Vagina (tissue), 2 donors: ENCODE results near the gene C1QTNF4. TPM values are rescaled to one million over a fixed set of nuclear protein-coding genes. Genes with fewer than 3 reads are reported as not detected.
"Not testable (repeated sequence)": the region's sequence is repeated elsewhere in the genome, so short reads cannot be mapped to it uniquely, and the experiment has no call there.

ENCODE experiments used
- DNase-seq, 2 donors: peaks; one replicate each; pipeline ENCODE4 v3.0.0-alpha.2; 2017; ENCODE audit errors: extremely low spot score in 2 of 2
- H3K27ac ChIP-seq: fragments of 200-600 bp; sonication (generic); one replicate; pipeline ENCODE4 v1.5.1; 2019
- H3K27me3 ChIP-seq: fragments of 200-600 bp; sonication (generic); one replicate; pipeline ENCODE4 v1.5.1; 2019
- H3K36me3 ChIP-seq, 2 donors: fragments of 200-600 bp; sonication (generic); one replicate each; pipeline ENCODE4 v1.5.1; 2017 to 2019
- H3K4me1 ChIP-seq: fragments of 200-600 bp; sonication (generic); one replicate; pipeline ENCODE4 v1.5.1; 2019
- H3K4me3 ChIP-seq, 2 donors: fragments of 200-600 bp; sonication (generic); 1 replicate in 1 of 2; 2 replicates in 1 of 2; pipeline ENCODE4 v1.5.1; 2016 to 2019
- H3K9me3 ChIP-seq: fragments of 200-600 bp; sonication (generic); one replicate; pipeline ENCODE4 v1.5.1; 2019
- POLR2A ChIP-seq, 2 donors: fragments of 450-650 bp; IDR thresholded peaks; one replicate each; pipeline ENCODE4 v1.6.1; 2017; ENCODE audit warnings: antibody characterized with exemption in 2 of 2, mild to moderate bottlenecking in 2 of 2, moderate library complexity in 2 of 2
- POLR2AphosphoS5 ChIP-seq, 2 donors: sonication (generic); formaldehyde crosslinking; IDR thresholded peaks; one replicate each; pipeline ENCODE4 v1.9.0; 2017; ENCODE audit warnings: antibody characterized with exemption in 2 of 2, mild to moderate bottlenecking in 2 of 2, low read depth in 1 of 2; ENCODE audit not compliant: insufficient read depth in 1 of 2
- intact Hi-C: fragments of 100-400 bp; cut with DNase I; formaldehyde crosslinking; loops from one replicate; pipeline ENCODE4 v1.15.1; 2023
- total RNA-seq: library from RNA; depleted of rRNA; stranded (reverse); fragments of >200 nt; gene quantifications from one replicate; pipeline ENCODE4 v1.2.3, GENCODE V29; 2016
- TF ChIP-seq, protein P1 (sequence below), 3 experiments: fragments of 450-650 bp in 2 of 3; fragments of 200-600 bp in 1 of 3; sonication (generic) in 1 of 3; IDR thresholded peaks; one replicate each; pipeline ENCODE4 v1.5.1; 2017 to 2019; ENCODE audit warnings: antibody characterized with exemption in 3 of 3, mild to moderate bottlenecking in 2 of 3, moderate library complexity in 2 of 3

The C1QTNF4 gene
- total RNA-seq, 1 donor from 2014 or later, result 3.4 TPM

DNA sequence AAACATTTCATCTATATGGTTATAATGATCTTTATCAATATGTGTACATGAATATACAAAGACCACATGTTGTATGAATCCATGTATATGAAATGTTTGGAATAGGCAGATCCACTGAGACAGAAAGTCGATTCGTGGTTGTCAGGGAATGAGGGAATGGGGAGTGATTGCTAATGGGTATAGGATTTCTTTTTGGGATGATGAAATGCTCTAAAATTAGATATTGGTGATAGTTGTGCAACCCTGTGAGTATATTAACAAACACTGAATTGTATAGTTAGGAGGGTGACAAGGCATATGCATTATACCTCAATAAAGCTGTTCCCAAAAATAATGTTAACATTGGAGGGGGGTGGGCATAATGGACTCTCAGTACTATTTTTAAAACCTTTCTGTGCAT is 33.8 kb downstream of the C1QTNF4 start:
- intact Hi-C loops, result no loop called here
- Histone ChIP-seq H3K27me3 (no peaks in the 10 kb centered on the region), H3K4me1 (peaks cover 7% of the 10 kb centered on the region), H3K27ac (no peak overlapping the region), H3K36me3 (no peaks in the 10 kb centered on the region), H3K4me3 (no peak overlapping the region), H3K9me3 (no peaks in the 10 kb centered on the region)
- DNase-seq, result no peak
- TF ChIP-seq POLR2A (IDR thresholded peaks at IDR 0.05), result no peak
- no peak for TF ChIP-seq POLR2AphosphoS5 (IDR thresholded peaks at IDR 0.05; ENCODE audit: insufficient read depth in 1 of 2, low read depth in 1 of 2)
- TF ChIP-seq, protein P1, sequence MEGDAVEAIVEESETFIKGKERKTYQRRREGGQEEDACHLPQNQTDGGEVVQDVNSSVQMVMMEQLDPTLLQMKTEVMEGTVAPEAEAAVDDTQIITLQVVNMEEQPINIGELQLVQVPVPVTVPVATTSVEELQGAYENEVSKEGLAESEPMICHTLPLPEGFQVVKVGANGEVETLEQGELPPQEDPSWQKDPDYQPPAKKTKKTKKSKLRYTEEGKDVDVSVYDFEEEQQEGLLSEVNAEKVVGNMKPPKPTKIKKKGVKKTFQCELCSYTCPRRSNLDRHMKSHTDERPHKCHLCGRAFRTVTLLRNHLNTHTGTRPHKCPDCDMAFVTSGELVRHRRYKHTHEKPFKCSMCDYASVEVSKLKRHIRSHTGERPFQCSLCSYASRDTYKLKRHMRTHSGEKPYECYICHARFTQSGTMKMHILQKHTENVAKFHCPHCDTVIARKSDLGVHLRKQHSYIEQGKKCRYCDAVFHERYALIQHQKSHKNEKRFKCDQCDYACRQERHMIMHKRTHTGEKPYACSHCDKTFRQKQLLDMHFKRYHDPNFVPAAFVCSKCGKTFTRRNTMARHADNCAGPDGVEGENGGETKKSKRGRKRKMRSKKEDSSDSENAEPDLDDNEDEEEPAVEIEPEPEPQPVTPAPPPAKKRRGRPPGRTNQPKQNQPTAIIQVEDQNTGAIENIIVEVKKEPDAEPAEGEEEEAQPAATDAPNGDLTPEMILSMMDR (IDR thresholded peaks at IDR 0.05), result no peak

DNA sequence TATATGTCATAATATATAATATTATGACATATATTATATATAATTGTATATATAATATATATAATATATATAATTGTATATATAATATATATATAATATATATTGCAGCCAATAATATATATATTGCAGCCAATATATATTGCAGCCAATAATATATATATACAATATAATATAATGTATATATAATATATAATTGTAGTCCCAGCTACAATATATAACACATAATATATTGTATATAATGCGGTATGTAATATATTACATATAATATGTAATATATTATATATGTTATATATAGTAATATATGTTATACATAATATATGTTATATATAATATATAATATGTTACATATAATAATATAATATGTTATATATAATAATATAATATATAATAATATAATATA is 35.5 kb downstream of the C1QTNF4 start:
- intact Hi-C loops, result loop anchor here (10.0 kb wide), 1 partner anchor 94 kb away; no protein-coding TSS in a partner anchor
- peaks cover 2% of the 10 kb centered on the region for H3K4me1 ChIP-seq
- H3K36me3 ChIP-seq, result no peaks in the 10 kb centered on the region
- H3K27ac ChIP-seq, result no peak overlapping the region
- no peak overlapping the region for H3K4me3 ChIP-seq
- H3K9me3 ChIP-seq, result no peaks in the 10 kb centered on the region
- H3K27me3 ChIP-seq, result no peaks in the 10 kb centered on the region
- TF ChIP-seq POLR2AphosphoS5 (IDR thresholded peaks at IDR 0.05; ENCODE audit: insufficient read depth in 1 of 2, low read depth in 1 of 2) (no peak), POLR2A (IDR thresholded peaks at IDR 0.05) (no peak)
- TF ChIP-seq, protein P1 (IDR thresholded peaks at IDR 0.05), result no peak
- DNase-seq, result no peak

DNA sequence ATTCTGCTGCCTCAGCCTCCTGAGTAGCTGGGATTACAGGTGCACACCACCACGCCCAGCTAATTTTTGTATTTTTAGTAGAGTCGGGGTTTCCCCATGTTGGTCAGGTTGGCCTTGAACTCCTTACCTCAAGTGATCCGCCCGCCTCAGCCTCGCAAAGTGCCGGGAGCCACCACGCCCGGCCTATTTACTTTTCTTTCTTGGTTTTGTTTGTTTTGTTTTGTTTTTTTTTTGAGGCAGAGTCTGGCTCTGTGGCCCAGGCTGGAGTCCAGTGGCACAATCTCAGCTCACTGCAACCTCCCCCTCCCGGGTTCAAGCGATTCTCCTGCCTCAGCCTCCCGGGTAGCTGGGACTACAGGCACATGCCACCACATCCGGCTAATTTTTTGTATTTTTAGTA is 37.2 kb downstream of the C1QTNF4 start:
- not testable (repeated sequence) for H3K36me3 ChIP-seq, DNase-seq, H3K4me1 ChIP-seq, H3K27me3 ChIP-seq, H3K4me3 ChIP-seq, H3K27ac ChIP-seq, H3K9me3 ChIP-seq
- intact Hi-C loops, result loop anchor here (10.0 kb wide), 1 partner anchor 92 kb away; no protein-coding TSS in a partner anchor

DNA sequence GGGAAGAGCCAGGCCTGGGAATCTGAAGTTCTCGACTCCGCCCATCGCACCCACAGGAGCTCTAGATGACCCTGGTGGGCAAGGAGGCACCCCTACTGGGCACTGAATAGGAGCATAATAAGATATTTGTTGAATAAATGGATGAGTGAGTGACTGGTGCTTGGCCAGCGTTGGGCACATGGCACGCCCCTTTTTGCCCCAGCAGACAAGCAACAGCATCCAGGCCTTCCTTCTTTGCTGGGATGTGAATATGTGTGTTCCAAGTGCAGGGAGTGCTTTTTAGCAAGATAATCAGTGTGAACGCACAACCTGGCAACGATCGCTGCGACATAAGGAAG is 40.8 kb downstream of the C1QTNF4 start:
- Histone ChIP-seq H3K4me1 (peaks cover 43% of the 10 kb centered on the region), H3K9me3 (no peaks in the 10 kb centered on the region), H3K27ac (peak overlapping the region; percentile 92), H3K4me3 (peak overlapping the region; percentile 81 to 94), H3K36me3 (no peaks in the 10 kb centered on the region), H3K27me3 (no peaks in the 10 kb centered on the region)
- DNase-seq, result no peak
- intact Hi-C loops, result loop anchor here (10.0 kb wide), 1 partner anchor 89 kb away; no protein-coding TSS in a partner anchor
- TF ChIP-seq POLR2AphosphoS5 (IDR thresholded peaks at IDR 0.05; ENCODE audit: insufficient read depth in 1 of 2, low read depth in 1 of 2), result no peak
- TF ChIP-seq, protein P1 (IDR thresholded peaks at IDR 0.05), result no peak
- TF ChIP-seq POLR2A (IDR thresholded peaks at IDR 0.05), result no peak

DNA sequence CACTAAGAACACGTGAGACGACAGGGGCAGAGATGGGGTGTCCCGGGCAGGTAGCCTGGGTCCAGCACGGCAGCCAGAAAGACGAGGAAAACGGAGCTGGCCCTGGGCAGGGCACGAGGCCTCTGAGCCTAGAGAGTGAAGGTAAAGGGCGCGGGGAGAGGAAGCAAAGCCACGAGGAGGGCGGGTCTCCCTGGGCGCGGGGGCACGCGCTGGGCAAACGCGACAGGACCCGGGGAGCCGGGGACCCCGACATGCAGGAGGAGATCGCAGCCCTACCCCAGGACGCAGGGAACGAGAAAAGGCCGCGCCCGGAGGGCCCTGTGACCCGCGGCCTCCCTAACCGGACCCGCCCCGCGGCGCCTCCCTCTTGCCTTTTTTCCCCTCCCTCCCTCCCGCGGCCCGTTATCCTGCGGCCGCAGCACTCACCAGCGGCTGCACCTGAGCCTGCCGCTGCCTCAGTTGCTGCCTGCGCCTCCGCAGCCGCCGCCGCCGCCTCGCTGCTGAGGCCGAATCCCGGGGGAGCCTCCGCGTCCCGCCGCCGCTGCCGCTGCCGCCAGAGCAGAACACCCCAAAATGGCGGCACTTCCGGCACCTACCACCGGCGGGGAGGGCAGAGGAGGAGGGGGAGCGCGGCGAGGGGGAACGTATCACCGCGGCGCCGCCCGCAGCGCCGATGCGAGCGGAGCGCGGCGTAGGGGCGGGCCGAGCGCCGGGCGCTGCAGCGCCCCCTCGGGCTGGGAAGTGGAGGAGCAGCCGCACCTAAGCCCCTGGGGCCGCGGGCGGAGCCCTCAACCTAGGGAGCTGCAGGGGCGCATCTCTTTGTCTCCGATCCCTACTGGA is 41.4 kb downstream of the C1QTNF4 start, which contains the start of gene CELF1:
Gene CELF1 (minus strand): TSS at position 567 of the 840 bp plus-strand sequence. CDS start 53,609 bp downstream, outside the sequence.
- intact Hi-C loops, result loop anchor here (10.0 kb wide), 1 partner anchor 88 kb away; no protein-coding TSS in a partner anchor
- DNase-seq, result no peak
- Histone ChIP-seq H3K9me3 (no peaks in the 10 kb centered on the region), H3K4me3 (peak within 1 kb of the TSS; percentile 81 to 94), H3K4me1 (peaks cover 49% of the 10 kb centered on the region), H3K27me3 (no peaks in the 10 kb centered on the region), H3K36me3 (no peaks in the 10 kb centered on the region), H3K27ac (peak within 1 kb of the TSS; percentile 92)
- TF ChIP-seq POLR2A (IDR thresholded peaks at IDR 0.05), result peak in 1 of 2 donors; percentile 56
- TF ChIP-seq POLR2AphosphoS5 (IDR thresholded peaks at IDR 0.05; ENCODE audit: insufficient read depth in 1 of 2, low read depth in 1 of 2), result peak in 1 of 2 donors; percentile 34
- TF ChIP-seq, protein P1 (IDR thresholded peaks at IDR 0.05), result peak; percentile 77 to 95 (median 82)
